Right lobe of liver (tissue), 6 donors: ENCODE measurements around the gene SLC5A6. TPM values are rescaled to one million over a fixed set of nuclear protein-coding genes. Genes with fewer than 3 reads are reported as not detected.

Experiments used
- ATAC-seq, 4 donors: fragments of 200-7000 bp; cut with Tn5 transposase; one replicate each; pipeline ENCODE4 v1.9.1; 2020; ENCODE audit warnings: mild to moderate bottlenecking in 4 of 4, moderate library complexity in 4 of 4
- DNase-seq, 3 donors: peaks; one replicate each; pipeline ENCODE4 v3.0.0-alpha.2; 2020
- H3K27ac ChIP-seq, 3 donors: fragments of 200-600 bp; one replicate each; pipeline ENCODE4 v1.8.0; 2022
- H3K27me3 ChIP-seq, 2 donors: fragments of 200-600 bp; one replicate each; pipeline ENCODE4 v1.8.0; 2022
- H3K36me3 ChIP-seq, 4 donors: fragments of 200-600 bp; sonication (generic) in 1 of 4; one replicate each; pipeline versions ENCODE4 v1.5.1 to v1.8.0; 2017 to 2022; ENCODE audit warnings: control low read depth in 1 of 4
- H3K4me1 ChIP-seq, 4 donors: fragments of 200-600 bp; sonication (generic) in 1 of 4; one replicate each; pipeline versions ENCODE4 v1.5.1 to v1.8.0; 2017 to 2022; ENCODE audit warnings: control low read depth in 1 of 4
- H3K4me3 ChIP-seq, 3 donors: fragments of 200-600 bp; one replicate each; pipeline ENCODE4 v1.8.0; 2022
- H3K9me3 ChIP-seq, 4 donors: fragments of 200-600 bp; sonication (generic) in 1 of 4; one replicate each; pipeline versions ENCODE4 v1.5.1 to v1.8.0; 2017 to 2022; ENCODE audit warnings: control low read depth in 1 of 4
- CTCF ChIP-seq, 4 donors: fragments of 200-600 bp in 3 of 4; fragments of 450-650 bp in 1 of 4; IDR thresholded peaks; one replicate each; pipeline versions ENCODE4 v1.5.1 to v1.8.0; 2016 to 2022; ENCODE audit warnings: antibody characterized with exemption in 4 of 4, mild to moderate bottlenecking in 2 of 4
- POLR2A ChIP-seq: fragments of 450-650 bp; IDR thresholded peaks from one replicate; pipeline ENCODE4 v1.6.1; 2017; ENCODE audit warnings: antibody characterized with exemption, mild to moderate bottlenecking
- WGBS: methylation state at CpG from one replicate; pipeline ENCODE4 v1.1.6; 2018; ENCODE audit warnings: low coverage, low lambda C conversion rate; ENCODE audit not compliant: insufficient coverage; ENCODE audit errors: missing lambda C conversion rate; 5-methylcytosine and 5-hydroxymethylcytosine counted together
- intact Hi-C, 2 donors: fragments of 100-400 bp; cut with DNase I; formaldehyde crosslinking; loops; one replicate each; pipeline versions ENCODE4 v1.11.2 to v1.14.1; 2022
- total RNA-seq, 6 experiments: library from RNA; depleted of rRNA in 2 of 6; stranded (reverse); fragments of >200 nt in 2 of 6; fragmentation: NEBNext Ultra II Directional in 3 of 6; extraction: Animal tissue kit (Norgen Biotek cat#: 25700) in 3 of 6; gene quantifications; one replicate each; pipeline versions ENCODE4 v1.1.0 to v1.2.4, GENCODE V29; 2016 to 2023
- donor health status: DM: no; HTN: yes; CAD: no.
- donor health status: DM: no; HTN: no; CAD: no.
- donor health status: DM: no; HTN: no; CAD: no.
- donor health status: DM: no; HTN: yes; CAD: no.
- donor health status: DM: no; HTN: yes; CAD: no.

SLC5A6 gene
- total RNA-seq, 6 experiments from 2014 or later: 57.5 to 151 (median 90.3) TPM

GRCh38 chr2:27155069-27155520 lies 57.0 kb downstream of the SLC5A6 start:
- intact Hi-C loops: no loop called here
- Histone ChIP-seq H3K4me1 (no peaks in the 10 kb centered on the region), H3K36me3 (no peaks in the 10 kb centered on the region), H3K9me3 (no peaks in the 10 kb centered on the region), H3K27me3 (no peaks in the 10 kb centered on the region), H3K4me3 (no peak overlapping the region), H3K27ac (no peak overlapping the region)
- TF ChIP-seq CTCF (IDR thresholded peaks at IDR 0.05) (no peak), POLR2A (no peak)
- DNase-seq: peak in 1 of 3 donors; percentile 29
- 81% methylated on average over 3 of the region's 9 CpGs for WGBS
- no peak for ATAC-seq

GRCh38 chr2:27154488-27154887 lies 57.6 kb downstream of the SLC5A6 start:
- DNase-seq (no peak), ATAC-seq (peak in 1 of 4 donors; percentile 13)
- Histone ChIP-seq H3K9me3 (no peaks in the 10 kb centered on the region), H3K27me3 (no peaks in the 10 kb centered on the region), H3K27ac (no peak overlapping the region), H3K36me3 (no peaks in the 10 kb centered on the region), H3K4me1 (no peaks in the 10 kb centered on the region), H3K4me3 (no peak overlapping the region)
- intact Hi-C loops: no loop called here
- no peak for TF ChIP-seq CTCF (IDR thresholded peaks at IDR 0.05)
- TF ChIP-seq POLR2A: no peak
- WGBS: 90% methylated on average over 5 of the region's 6 CpGs

GRCh38 chr2:27152796-27153464 lies 59.1 kb downstream of the SLC5A6 start:
- H3K27ac ChIP-seq: no peak overlapping the region
- H3K4me1 ChIP-seq: no peaks in the 10 kb centered on the region
- H3K9me3 ChIP-seq: no peaks in the 10 kb centered on the region
- intact Hi-C loops: no loop called here
- TF ChIP-seq CTCF (IDR thresholded peaks at IDR 0.05) (no peak), POLR2A (no peak)
- H3K4me3 ChIP-seq: no peak overlapping the region
- H3K36me3 ChIP-seq: no peaks in the 10 kb centered on the region
- ATAC-seq: no peak
- no peak for DNase-seq
- H3K27me3 ChIP-seq: no peaks in the 10 kb centered on the region
- 63% methylated on average over 1 of the region's 2 CpGs for WGBS

GRCh38 chr2:27152102-27152795 lies 59.8 kb downstream of the SLC5A6 start:
- H3K4me3 ChIP-seq: no peak overlapping the region
- no peaks in the 10 kb centered on the region for H3K4me1 ChIP-seq
- H3K36me3 ChIP-seq: no peaks in the 10 kb centered on the region
- peak in 2 of 3 donors; percentile 61 to 66 for DNase-seq
- 68% methylated on average over 2 of the region's 8 CpGs for WGBS
- no peaks in the 10 kb centered on the region for H3K27me3 ChIP-seq
- ATAC-seq: peak; percentile 84 to 91 (median 86)
- intact Hi-C loops: no loop called here
- TF ChIP-seq CTCF (IDR thresholded peaks at IDR 0.05) (peak; percentile 10 to 29 (median 26)), POLR2A (no peak)
- H3K27ac ChIP-seq: no peak overlapping the region
- H3K9me3 ChIP-seq: no peaks in the 10 kb centered on the region
